AG04450 (cell line): ENCODE results near the gene HILPDA. TPM values are rescaled to one million over a fixed set of nuclear protein-coding genes. Genes with fewer than 3 reads are reported as not detected.
"Not testable (repeated sequence)": the region's sequence is repeated elsewhere in the genome, so short reads cannot be mapped to it uniquely, and the experiment has no call there.

ENCODE experiments used
- CTCF ChIA-PET: fragments of 300-600, 350-600 bp; formaldehyde crosslinking; extraction: SDS; loops from one replicate; lab custom pipeline; 2022; ENCODE audit warnings: antibody characterized with exemption, inconsistent platforms; lab: Charles Lee
- POLR2A ChIA-PET: fragments of 350-600 bp; formaldehyde crosslinking; extraction: SDS; loops from one replicate; lab custom pipeline; 2021; ENCODE audit warnings: antibody characterized with exemption, inconsistent platforms; lab: Yijun Ruan, JAX
- DNase-seq: peaks from one replicate; pipeline ENCODE4 v3.0.0-alpha.2; 2011; ENCODE audit warnings: low read depth, low spot score
- H3K27ac ChIP-seq: one replicate; pipeline ENCODE4 v1.5.1; 2012; ENCODE audit warnings: low read depth, low read length, control low read depth
- H3K27me3 ChIP-seq: one replicate; pipeline ENCODE4 v1.6.0; 2012; ENCODE audit warnings: low read length; ENCODE audit not compliant: control insufficient read depth, insufficient read depth
- H3K4me3 ChIP-seq: 2 replicates; pipeline ENCODE4 v1.5.1; 2011; ENCODE audit warnings: mild to moderate bottlenecking, low read depth, low read length, control low read depth
- H3K9me3 ChIP-seq: 2 replicates; pipeline ENCODE4 v1.5.1; 2012; ENCODE audit warnings: low read length; ENCODE audit not compliant: control insufficient read depth, insufficient read depth
- polyA plus RNA-seq: library from polyadenylated mRNA; depleted of rRNA; stranded (reverse); fragments of >200 nt; gene quantifications from 2 replicates; pipeline ENCODE4 v1.2.3, GENCODE V29; 2011; rRNA removed
- small RNA-seq: library from RNA; depleted of rRNA; stranded (forward); fragments of <200 nt; gene quantifications from one replicate; pipeline ENCODE3, GENCODE V24; 2012; ENCODE audit warnings: low read depth; ENCODE audit not compliant: insufficient read length
- TF ChIP-seq, protein P1 (sequence below): IDR thresholded peaks from 2 replicates; pipeline ENCODE4 v1.5.1; 2011; ENCODE audit warnings: low read depth, low read length, control low read depth, inconsistent platforms

HILPDA gene
- polyA plus RNA-seq, 1 experiment: 15.9 TPM

DNA sequence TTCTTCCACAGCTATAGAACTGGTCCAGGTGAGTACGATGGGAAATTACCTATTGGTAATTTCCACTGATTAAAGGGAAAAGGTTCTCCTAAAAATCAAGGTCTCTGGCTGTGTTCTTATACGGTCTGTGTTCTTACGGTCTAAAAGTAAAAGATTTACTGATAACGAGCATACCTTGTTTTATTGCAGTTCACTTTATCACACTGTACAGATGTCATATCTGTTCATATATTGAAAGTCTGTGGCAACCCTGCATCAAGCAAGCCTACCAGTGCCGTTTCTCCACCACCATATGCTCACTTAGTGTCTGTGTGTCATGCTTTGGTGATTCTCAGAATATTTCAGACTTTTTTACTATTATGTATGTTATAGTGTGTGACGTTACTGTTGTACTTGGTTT, 32.5 kb downstream of the HILPDA start:
- H3K4me3 ChIP-seq, DNase-seq, H3K9me3 ChIP-seq, H3K27ac ChIP-seq, CTCF ChIA-PET, H3K27me3 ChIP-seq, POLR2A ChIA-PET: not testable (repeated sequence)

DNA sequence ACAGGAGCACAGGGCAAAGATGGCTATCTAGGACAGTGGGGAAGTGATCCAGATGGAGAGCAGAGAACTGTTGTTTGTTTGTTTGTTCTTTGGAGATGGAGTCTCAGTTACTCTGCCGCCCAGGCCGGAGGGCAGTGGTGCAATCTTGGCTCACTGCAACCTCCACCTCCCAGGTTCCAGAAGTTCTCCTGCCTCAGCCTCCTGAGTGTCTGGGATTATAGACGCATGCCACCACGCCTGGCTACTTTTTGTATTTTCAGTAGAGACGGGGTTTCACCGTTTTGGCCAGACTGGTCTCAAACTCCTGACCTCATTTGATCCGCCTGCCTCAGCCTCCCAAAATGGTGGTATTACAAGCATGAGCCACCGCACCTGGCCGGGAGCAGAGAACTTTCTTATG, 41.7 kb downstream of the HILPDA start:
- H3K27ac ChIP-seq: no peak overlapping the region
- H3K4me3 ChIP-seq: no peak overlapping the region
- TF ChIP-seq, protein P1, sequence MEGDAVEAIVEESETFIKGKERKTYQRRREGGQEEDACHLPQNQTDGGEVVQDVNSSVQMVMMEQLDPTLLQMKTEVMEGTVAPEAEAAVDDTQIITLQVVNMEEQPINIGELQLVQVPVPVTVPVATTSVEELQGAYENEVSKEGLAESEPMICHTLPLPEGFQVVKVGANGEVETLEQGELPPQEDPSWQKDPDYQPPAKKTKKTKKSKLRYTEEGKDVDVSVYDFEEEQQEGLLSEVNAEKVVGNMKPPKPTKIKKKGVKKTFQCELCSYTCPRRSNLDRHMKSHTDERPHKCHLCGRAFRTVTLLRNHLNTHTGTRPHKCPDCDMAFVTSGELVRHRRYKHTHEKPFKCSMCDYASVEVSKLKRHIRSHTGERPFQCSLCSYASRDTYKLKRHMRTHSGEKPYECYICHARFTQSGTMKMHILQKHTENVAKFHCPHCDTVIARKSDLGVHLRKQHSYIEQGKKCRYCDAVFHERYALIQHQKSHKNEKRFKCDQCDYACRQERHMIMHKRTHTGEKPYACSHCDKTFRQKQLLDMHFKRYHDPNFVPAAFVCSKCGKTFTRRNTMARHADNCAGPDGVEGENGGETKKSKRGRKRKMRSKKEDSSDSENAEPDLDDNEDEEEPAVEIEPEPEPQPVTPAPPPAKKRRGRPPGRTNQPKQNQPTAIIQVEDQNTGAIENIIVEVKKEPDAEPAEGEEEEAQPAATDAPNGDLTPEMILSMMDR: no peak
- no peak for DNase-seq
- ChIA-PET CTCF (interaction anchor here (0.6 to 0.7 kb wide), 2 partner anchors 41 to 150 kb away, joined by 3 to 4 read pairs; no protein-coding TSS in a partner anchor), POLR2A (no interaction called here)
- no peaks in the 10 kb centered on the region for H3K27me3 ChIP-seq
- no peaks in the 10 kb centered on the region for H3K9me3 ChIP-seq

DNA sequence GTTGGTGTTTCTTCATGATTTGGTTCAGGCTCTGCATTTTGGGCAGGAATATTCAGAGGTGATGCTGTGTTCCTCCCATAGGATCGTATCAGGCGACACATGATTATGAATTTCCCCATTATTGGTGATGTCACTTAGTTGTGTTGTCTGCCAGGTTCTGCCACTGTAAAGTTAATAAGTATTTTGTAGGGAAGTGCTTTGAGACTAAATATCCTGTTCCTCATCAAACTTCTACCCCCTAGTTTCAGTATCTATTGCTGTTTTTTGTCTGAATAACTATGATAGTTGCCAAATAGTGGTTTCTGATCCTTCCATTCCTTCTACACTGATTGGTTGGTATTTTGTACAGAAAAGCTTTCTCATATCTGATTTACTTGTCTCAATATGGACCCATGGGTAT, 49.7 kb downstream of the HILPDA start:
- H3K27me3 ChIP-seq, POLR2A ChIA-PET: not testable (repeated sequence)

DNA sequence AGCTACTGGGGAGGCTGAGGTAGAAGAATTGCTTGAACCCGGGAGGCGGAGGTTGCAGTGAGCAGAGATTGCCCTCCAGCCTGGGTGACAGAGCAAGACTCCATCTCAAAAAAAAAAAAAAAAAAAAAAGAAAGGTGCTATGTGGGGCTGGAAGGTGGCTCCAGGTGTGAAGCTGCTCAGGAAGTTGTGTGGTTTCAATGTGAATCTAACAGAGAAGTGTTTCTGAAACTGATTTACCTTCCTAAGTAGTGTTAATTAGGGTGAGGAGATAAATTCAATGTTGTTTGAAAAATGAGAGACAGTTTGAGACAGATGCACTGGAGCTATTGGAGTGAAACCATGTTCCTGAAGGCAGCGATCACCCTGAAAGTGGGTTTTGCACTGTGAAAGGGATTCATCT, 51.1 kb downstream of the HILPDA start:
- POLR2A ChIA-PET, CTCF ChIA-PET, H3K9me3 ChIP-seq, H3K4me3 ChIP-seq, H3K27ac ChIP-seq, H3K27me3 ChIP-seq, DNase-seq: not testable (repeated sequence)

More for the DNA sequence above, 49.7 kb downstream of the HILPDA start:
- DNase-seq, H3K27ac ChIP-seq, H3K4me3 ChIP-seq, CTCF ChIA-PET, H3K9me3 ChIP-seq: not testable (repeated sequence)

DNA sequence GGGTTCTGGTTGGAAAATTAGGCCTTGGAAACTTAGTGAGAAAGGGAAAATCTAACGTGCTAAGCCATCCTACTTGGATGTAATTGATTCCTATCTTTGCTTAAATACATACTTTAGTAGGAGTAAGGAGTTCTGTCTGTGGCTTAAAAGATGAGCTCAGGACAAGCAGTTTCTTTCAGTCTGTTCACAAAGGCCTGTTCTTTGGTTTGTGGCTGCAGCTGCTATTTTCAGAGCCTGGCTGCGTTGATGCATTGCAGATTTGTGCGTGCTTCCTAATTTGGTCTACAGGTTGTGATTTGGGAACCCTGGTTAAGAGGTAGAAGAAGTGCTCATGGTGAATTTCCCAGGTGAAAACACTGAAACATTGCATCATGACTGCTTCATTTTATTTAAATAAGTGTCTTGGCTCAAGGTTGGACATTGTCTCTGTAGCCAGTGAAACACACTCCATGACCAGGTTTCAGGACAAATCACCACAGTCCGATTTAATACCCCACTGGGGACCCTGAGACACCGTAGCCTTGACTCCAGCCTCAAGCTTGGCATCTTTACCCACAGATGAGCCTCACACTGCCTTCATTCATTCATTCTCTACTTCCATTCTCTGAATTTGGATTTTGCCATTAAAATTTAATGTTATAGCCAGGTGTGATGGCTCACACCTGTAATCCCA, 51.8 kb downstream of the HILPDA start:
- H3K27ac ChIP-seq, CTCF ChIA-PET, DNase-seq, H3K9me3 ChIP-seq, H3K27me3 ChIP-seq, H3K4me3 ChIP-seq, POLR2A ChIA-PET: not testable (repeated sequence)

Small RNA genes within 50 kb of the gene (small RNA-seq; reads per million reads assigned to genes)
- not detected for gene AC010655.1
- not detected for gene AC010655.2
- not detected for gene RF00017
- not detected for gene RNU7-54P

Other genes with a start within 250 kb of the HILPDA start
- not detected in 2 replicates for gene LEP, start 214.6 kb upstream of the HILPDA start, polyA plus RNA-seq
- 18.8 and 19.0 TPM in 2 replicates for gene RBM28, start 112.0 kb upstream of the HILPDA start, polyA plus RNA-seq
- not detected in 2 replicates for gene PRRT4, start 94.2 kb upstream of the HILPDA start, polyA plus RNA-seq
- gene IMPDH1, start 45.9 kb upstream of the HILPDA start, polyA plus RNA-seq: 43.8 and 56.6 TPM in 2 replicates
- gene METTL2B, start 20.9 kb downstream of the HILPDA start, polyA plus RNA-seq: 22.1 and 25.9 TPM in 2 replicates
- 0.47 TPM in 2 replicates for gene GARIN1A, start 216.4 kb downstream of the HILPDA start, polyA plus RNA-seq